ENCODE data around the gene UNC13B. TPM values are rescaled to one million over a fixed set of nuclear protein-coding genes. Genes with fewer than 3 reads are reported as not detected.

UNC13B gene
- total RNA-seq, 1 donor from 2014 or later: 0.84 TPM

DNA sequence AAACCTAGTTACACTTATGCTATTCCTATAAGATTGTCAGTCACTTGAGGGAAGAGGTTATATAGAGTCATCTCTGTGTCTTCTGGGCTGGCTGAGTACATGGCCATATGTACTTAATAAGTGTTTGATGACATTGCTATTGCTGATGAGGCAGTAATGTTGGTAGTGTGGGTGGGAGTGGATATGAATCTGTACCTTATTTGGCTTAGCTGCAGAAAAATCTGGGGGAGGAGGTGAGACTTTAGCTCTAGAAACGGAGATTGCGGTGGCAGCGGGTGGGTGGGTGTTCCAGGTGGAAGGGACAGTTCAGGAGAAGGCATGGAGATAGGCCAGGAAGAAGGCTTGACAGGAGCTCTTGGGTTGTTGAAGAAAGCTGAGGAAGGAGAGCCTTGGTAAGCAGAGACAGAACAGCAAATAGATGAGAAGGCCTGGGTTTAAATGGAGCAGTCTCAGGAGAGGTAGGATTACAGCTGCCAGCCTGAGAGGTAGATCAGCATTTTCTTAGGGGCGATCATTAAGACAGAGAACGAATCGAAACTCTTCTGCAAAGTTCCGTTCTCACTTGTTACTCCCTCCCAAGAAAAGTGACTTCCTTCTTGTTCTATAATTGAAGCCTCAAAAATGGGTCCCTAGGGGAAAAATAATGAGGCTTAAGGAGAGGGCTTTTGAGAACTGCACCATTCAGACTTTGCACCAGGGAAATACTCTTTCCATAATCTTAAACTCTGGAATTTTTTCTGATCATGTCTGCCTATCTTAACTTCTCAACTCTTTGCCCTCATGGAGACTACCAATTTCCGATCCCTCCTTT lies 160.5 kb downstream of the UNC13B start:
- intact Hi-C loops (cut with micrococcal nuclease): no loop called here

DNA sequence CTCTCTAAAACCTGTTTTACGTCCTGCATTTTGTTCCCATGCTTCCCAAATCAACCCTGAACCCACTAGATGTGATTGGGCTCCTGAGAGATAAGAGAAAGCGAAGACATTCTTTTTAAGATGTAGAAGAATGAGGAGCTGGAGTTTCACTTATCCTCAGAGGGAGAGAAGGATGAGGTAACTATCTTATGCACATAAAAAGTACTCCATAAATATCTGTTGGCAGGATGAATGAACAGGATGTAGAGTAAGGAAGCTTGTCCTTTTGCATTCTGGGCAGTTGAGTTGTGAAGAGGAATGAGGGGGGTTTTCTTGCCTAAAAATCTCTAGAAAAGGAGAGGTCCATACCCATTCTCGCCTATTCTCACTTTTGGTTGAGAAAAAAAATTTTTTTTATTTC lies 163.2 kb downstream of the UNC13B start:
- intact Hi-C loops (cut with micrococcal nuclease): no loop called here

DNA sequence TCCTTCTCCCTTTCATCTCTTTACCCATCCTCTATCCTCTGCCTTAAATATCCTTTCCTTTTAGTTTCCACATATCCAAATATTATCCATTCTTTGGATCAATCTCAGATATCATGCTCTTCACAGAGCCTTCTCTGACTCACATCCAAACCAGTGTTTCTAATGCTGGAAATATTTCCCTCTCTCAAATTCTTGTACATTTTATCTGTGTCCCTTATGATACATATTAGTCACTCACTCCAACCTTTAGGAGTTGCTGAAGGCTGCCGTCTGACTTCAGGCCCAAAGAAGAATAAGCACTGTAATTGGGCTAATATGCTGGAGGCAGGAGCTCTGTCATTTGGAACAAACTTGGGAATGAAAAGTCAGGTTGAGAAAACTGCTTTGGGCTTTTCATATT lies 171.7 kb downstream of the UNC13B start:
- intact Hi-C loops (cut with micrococcal nuclease): no loop called here

DNA sequence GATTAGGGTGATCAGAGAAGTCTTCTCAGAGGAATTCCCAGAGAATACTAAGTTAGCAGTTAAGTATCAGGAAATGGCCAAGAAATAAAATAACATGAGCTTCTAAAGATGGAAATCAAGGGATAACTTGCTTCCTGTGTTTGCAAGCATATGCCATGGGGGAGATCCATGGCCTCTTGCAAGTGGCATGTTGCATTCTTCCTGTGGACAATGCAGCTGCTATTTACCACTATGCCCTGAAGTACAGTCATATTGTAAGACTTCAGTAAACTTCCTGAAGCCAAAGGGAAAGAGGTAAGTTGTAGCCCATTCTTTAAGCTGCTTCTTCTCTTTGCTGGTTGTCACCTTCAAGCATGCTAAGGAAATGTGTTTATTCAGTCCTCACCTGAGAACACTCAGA lies 173.4 kb downstream of the UNC13B start:
- intact Hi-C loops (cut with micrococcal nuclease): no loop called here

DNA sequence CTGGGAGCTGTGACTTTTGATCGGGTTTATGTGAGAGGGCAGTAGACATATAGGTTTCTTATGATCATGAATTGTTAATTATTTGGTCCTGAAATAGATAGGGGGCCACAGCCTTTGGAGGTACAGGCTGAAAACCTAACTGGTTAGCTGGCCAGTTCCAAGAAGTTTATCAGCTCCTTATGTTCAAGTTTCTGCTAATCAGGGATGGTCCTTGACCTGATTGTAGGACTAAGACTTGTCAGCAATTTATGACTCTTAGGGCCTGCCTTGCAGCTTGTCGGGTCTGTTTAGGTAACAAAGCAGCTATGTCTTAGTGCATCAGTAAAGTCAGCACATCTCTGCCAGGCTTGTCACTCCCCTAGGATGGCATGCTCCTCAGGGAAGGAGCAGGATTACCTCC lies 176.3 kb downstream of the UNC13B start:
- intact Hi-C loops (cut with micrococcal nuclease): no loop called here

DNA sequence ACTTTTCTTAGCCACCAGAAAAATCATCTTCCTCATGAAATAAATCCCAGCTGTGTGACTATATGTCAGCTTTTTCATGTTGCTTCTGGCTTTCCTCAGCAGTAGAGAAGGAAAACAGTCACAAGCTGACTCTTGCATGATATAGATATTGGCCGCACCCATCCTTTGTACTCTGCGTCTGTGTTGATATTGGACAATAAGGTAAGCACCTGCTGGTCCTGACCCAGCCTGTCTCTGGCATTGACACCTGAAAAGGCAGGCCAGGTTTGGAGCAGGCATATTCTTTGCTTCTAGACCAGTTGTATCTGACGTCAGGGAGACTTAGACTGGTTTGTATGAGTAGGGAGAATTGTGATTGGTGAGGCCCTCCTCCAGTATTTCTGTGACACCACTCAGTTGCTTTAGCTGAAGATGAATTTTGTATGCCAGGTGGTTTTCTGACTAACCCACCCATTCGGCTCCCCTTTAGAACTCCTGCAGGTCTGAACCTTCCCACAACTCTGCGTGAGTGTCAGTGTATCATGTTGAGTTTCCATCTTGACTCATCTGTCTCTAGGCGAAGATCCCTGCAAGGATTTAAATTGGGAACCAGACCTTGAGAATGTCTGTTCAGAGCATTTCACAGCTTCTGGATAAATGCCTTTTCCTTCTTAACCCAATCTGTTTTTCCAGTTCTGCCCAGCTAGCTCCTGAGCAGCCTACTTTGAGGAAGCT lies 176.9 kb downstream of the UNC13B start:
- intact Hi-C loops (cut with micrococcal nuclease): no loop called here

DNA sequence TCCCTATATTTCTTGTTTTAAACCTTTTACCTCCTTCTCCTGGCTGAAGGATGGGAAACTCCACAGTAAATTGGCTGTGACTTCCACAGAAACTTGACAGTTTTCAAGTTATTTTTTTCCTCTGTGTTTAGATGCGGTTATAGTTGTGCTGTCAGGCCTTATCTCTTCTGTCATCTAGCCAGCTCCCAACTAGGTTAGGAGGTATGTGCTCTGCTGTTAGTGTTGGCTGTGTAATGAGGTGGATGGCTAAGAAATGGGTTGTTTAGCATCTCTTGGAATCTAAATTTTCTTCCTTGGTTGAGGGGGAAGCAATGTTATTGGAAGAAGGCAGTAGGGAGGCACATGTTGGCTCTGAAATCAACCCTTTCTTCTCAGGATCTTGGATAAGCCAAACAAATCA lies 178.2 kb downstream of the UNC13B start:
- intact Hi-C loops (cut with micrococcal nuclease): no loop called here

DNA sequence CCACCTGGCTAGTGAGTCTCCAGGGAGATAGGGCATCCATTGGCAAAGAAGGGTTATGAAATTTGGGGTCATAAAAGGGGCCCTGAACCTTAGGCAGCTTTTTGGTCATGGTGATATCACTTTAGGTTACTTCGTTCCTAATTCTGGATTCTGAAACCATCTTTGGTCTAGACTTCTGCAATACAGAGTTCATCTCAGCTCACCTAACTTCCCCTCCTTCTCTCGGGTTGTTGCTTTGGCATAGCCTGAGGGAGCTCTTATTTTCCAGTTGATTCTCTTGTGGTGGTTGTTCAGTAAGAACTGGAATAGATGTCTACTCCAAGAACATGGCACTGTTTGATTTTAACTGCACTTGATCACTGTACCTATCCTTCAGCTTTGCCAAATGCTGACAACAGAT lies 179.2 kb downstream of the UNC13B start:
- intact Hi-C loops (cut with micrococcal nuclease): no loop called here

DNA sequence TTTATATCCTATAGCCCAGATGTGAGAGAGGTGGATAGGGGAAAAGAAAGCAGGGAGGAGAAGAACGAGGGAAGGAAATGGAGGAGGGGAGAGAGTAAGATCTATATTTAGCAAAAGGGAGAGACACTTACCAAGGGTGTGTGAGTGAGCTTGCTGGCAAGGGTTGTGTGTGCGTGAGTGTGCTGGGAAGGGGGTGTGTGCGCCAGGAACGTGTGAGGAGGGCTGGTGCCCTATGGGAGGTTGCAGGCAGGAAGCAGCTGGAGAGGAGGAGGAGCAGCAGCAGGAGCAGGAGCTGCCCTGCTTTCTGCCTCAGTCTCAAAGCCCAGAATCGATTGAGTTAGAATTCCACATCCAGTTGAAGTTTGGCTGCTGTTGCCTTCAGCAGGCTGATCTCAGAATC lies 179.8 kb downstream of the UNC13B start:
- intact Hi-C loops (cut with micrococcal nuclease): no loop called here

DNA sequence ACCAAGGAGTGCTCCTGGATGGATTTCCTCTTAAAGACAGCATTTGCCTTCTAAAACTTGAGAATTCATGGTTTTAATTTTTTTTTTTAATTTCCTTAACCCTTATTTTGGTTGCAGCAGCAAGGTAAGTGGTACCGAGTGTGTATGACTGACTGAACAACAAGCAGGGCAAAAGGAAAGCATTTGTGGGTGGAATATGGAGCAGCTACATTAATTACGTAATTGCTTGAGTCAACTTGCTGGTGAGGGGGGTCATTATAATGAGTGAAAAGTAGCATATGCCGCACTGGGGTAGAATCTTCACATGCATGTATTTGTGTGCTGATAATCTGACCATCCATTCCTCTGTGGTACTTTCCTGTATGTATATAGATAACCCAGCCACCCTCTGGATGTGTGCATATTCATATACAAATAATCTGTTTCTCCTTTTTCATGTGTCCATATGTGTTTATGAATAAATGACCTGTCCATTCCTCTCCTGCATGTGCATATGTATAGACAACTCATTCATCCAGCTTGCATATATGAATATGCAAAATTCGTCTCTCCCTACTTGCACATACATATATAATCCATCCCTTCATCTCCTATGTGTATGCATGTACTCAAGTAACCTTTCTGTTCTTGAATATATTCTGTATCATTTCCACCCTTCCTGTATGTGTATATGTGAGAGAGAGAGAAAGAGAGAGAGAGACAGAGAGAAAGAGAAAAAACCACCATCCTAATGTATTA lies 180.6 kb downstream of the UNC13B start:
- intact Hi-C loops (cut with micrococcal nuclease): no loop called here

DNA sequence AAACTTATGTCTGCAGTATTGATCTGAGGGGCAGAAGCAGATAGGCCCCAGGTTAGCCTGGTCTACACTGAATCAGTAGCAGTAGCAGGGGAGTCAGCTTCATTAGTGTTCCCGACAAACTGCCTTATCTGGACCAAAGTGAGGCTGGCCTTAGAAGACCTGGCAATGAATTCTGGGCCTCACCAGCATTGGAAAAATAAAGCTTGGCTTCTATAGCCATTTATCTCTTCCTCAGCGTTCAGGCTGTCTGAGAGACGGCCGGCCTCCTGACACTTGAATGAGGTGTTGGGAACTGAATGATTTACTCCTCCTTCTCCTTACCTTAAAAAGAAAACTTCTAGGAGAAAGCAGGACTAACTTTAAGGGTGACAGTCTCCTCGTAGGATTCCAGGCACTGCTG lies 186.3 kb downstream of the UNC13B start:
- intact Hi-C loops (cut with micrococcal nuclease): no loop called here

DNA sequence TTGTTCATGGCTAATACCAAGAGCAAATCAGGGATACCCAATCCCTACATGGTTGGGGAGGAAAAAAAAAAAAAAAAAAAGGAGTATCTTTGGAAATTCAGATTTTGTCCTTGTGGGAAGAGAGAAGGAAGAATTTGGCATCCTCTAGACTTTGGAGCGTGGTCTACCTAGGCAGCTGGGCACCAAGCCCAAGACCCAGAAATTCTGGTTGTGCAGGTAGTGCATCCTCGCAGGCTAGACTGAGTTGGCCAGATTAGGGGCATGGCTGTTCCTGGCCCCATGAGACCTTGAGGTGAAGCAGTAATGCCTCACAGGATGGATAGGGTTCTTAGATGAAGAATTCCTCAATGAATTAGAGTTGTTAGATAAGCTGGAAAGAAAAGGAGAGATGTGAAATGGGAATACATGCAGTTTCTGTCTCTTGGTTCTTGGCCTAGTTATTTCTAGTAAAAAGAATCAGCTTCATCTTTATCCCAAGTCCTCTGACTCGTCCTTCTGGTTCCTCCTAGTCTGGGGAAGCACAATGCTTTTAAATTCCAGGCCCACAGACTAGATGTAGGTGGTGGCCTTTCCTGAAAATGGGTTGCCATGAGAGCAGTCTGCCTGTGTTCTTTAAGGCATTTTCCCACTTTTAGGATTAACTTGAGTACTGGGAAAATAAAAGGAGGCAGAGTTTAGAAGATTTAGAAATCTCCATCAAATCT lies 187.6 kb downstream of the UNC13B start:
- intact Hi-C loops (cut with micrococcal nuclease): no loop called here

DNA sequence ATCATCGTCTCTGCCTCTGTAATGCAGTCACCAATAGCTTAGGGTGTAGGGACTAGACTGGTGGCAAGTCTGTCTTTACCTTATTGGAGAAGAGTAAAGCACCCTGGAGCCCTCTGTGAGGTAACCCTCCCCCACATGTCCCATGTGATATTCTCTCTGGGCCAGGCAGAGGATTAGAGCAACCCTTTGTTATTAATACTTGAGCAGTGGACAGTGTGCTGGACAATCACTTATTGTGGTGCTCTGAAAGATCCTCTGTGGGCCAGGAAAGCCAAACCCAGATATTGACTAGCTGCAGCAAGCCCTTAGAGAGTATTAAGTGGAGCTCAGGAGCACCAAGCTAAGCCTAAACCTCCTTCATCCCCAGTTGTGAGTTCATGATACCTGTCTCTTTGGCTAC lies 188.4 kb downstream of the UNC13B start:
- intact Hi-C loops (cut with micrococcal nuclease): no loop called here

DNA sequence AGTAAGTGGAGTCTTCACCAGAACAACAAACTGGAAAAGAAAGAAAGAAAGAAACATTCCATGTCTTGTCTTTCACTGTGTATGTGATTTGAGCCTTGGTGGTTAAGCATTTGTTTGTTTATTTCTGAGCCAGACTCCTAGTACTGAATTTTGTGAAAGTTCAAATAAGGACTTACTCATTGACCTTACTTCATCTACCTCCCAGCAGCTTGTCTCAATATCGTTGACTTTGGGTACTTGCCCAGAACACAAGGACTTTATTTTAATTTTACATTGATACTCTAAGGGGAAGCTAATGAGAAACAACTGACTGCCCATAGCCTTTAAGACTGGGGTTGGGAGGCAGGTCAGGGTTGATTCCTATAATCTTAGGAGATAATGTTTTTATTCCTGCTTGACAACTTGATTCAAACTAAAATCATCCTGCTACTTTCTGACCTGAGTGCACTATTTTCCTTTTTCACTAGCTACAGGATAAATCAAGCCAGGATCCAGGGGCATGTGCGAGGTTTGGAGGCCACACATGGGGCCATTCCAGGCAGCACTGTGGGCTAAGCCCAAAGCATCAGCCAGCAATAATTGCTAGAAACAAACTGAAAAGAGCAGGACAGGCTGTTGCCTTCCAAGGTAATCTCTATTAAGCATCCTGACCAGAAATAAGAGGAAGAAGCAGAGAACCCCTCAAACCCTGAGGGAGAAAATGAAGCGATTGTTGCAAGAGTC lies 189.2 kb downstream of the UNC13B start:
- intact Hi-C loops (cut with micrococcal nuclease): no loop called here

DNA sequence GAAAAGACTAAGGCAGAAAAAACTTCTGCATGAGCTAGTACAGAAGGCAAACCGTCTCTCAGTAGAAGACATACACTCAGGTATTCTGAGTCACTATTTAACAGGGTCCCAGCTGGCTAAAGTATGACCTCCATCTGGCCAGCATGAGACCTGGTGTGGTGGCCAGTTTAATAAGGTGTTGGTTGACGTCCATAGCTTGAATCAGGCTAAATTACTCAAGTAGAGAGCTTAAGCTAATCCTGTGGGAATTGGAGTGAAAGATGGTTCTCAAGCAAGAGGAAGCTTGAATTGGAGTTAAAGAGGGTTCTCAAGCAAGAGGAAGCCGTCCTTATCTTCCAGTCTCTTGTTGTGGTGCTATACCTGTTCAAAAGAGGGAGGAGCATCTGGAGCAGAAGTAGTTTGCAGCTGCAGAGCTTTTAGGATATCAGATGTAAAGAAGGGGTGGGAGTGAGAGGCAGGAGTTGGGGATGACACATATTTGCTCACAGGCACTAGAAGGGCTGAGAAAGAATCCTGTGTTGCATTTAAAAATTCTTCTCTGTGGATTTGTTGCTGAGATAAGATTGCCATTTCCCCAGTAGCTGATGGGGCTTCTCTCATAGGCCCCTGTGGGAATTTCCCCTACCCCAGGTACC lies 192.0 kb downstream of the UNC13B start:
- intact Hi-C loops (cut with micrococcal nuclease): no loop called here

DNA sequence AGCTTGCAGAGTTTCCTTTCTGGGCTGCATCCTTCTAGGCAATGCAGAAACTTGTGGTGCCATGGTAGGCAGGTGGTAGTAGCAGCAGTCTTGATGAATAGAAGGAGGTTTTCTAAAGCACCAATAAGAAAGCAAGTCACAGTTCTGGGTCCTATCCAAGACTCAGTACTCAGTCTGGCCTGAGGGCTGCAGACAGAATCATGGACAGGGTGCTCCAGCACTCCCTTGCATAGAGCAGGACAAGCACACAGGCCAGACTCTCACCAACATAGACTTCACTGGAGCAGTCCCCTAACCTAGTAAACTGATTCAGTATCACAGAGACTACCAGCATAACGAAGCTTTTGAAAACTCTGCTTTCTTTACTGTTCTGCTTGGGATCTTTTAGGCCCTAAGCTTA lies 194.1 kb downstream of the UNC13B start:
- intact Hi-C loops (cut with micrococcal nuclease): no loop called here

DNA sequence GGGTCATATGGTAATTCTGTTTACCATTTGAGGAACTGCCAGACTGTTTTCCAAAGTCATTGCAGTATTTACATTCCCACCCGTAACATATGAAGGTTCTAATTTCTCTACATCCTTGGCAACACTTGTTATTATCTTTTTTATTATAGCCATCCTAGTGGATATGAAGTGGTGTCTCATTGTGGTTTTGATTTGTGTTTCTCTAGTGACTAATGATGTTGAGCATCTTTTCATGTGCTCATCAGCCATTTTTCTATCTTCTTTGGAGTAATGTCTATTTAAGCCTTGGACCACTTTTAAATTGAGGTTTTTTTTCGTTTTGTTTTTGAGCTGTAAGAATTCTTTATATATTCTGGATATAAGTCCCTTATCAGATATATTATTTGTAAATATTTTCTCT lies 195.3 kb downstream of the UNC13B start:
- intact Hi-C loops (cut with micrococcal nuclease): no loop called here

DNA sequence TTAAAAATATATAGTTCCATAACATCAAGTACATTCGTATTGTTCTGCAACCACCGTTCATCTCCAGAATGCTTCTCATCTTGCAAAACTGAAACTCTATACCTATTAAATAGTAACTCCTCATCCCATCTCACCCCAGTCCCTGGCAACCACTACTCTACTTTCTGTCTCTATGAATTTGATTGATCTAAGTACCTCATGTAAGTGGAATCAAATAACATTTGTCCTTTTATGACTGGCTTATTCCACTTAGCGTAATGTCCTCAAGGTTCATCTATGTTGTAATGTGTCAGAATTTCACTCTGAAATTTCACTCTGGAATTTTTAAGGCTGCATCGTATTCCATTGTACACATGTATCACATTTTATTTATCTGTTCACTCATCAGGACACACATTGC lies 196.0 kb downstream of the UNC13B start:
- intact Hi-C loops (cut with micrococcal nuclease): no loop called here

DNA sequence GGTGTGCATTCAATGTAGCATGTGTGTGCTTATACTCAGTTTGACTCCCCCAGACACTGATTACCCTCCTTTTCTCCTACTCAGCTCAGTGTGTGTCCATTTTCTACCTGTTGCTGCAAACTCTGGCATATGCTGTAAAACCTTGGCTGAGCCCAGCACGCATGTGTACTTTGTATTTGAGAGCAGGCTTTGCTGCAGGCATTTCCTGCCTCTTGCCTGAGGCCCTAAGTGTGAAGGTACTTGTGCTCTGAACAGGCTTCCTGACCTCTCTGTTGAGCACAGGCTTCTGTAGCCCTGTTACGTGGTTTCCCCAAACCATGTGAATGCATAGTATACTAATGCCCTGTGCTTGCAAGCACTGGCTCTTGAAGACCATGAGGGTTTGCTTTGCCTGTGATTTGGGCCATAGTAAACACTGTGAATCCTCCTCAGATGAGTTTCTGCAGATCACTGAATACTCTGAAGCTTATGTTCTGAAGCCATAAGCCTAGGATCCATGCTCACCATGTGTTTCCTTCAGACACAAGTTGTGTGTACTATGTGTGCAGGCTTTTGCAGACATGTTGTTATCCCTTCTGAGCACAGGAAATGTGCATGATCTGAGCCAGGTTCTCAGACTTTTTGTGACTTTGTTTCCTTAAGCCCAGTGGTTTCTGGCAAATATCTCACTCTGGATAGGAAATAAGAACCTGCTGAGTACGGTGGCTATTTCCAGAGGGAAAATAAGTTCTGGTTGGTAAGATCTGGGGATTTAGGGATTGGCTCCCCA lies 203.2 kb downstream of the UNC13B start:
- intact Hi-C loops (cut with micrococcal nuclease): no loop called here

DNA sequence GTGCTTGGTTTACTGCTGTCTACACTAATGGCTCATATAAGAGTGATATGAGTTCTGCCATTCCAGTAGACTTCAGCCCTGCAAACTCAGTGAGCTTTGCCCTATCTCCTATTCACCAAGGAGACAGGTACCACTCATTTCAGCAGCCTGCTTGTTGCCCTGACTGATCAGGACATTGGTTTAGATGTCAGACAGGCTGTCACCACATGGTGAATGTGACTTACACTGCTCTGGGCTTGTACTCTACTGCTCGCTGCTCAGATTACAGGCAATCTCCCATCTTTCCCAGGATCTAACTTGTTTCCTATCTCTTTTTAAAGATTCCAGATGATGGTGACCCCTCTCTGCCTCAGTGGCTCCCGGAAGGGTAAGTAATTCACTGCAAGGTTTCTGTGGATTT lies 204.8 kb downstream of the UNC13B start:
- intact Hi-C loops (cut with micrococcal nuclease): no loop called here
